ENCODE measurements around the gene FAM78B.

- TF ChIP-seq MAX (IDR thresholded peaks at IDR 0.05) (no peak), ZBTB7A (IDR thresholded peaks at IDR 0.05; ENCODE audit: low read depth) (no peak)
Observed at GRCh38 chr1:166169182-166169581, 2.4 kb upstream of the FAM78B start.

Data from Ishikawa (cell line).